Esophagus squamous epithelium (tissue), 5 donors: Measurements from ENCODE around the gene EDEM1. TPM values are rescaled to one million over a fixed set of nuclear protein-coding genes. Genes with fewer than 3 reads are reported as not detected.

ENCODE experiments used
- DNase-seq: peaks from one replicate; lab custom pipeline; 2025; lab: John Stamatoyannopoulos, UW
- H3K27ac ChIP-seq, 4 donors: fragments of 200-600 bp; sonication (generic); one replicate each; pipeline ENCODE4 v1.5.1; 2016 to 2019; ENCODE audit warnings: mild to moderate bottlenecking in 1 of 4
- H3K27me3 ChIP-seq, 4 donors: fragments of 200-600 bp; sonication (generic); 1 replicate in 3 of 4; 2 replicates in 1 of 4; pipeline versions ENCODE4 v1.5.1 to v1.6.0; 2017 to 2021; ENCODE audit warnings: antibody characterized with exemption in 1 of 4
- H3K36me3 ChIP-seq, 3 donors: fragments of 200-600 bp; sonication (generic); one replicate each; pipeline ENCODE4 v1.5.1; 2016 to 2019
- H3K4me1 ChIP-seq, 3 donors: fragments of 200-600 bp; sonication (generic); one replicate each; pipeline ENCODE4 v1.5.1; 2017 to 2019
- H3K4me3 ChIP-seq, 4 donors: fragments of 200-600 bp; sonication (generic); 1 replicate in 3 of 4; 2 replicates in 1 of 4; pipeline ENCODE4 v1.5.1; 2016 to 2019; ENCODE audit warnings: mild to moderate bottlenecking in 2 of 4, moderate library complexity in 1 of 4
- H3K9me3 ChIP-seq, 3 donors: fragments of 200-600 bp; sonication (generic); one replicate each; pipeline ENCODE4 v1.5.1; 2016 to 2019
- CTCF ChIP-seq, 6 experiments: fragments of 450-650 bp in 4 of 6; fragments of 200-600 bp in 2 of 6; sonication (generic) in 2 of 6; IDR thresholded peaks; one replicate each; pipeline ENCODE4 v1.5.1; 2016 to 2019; ENCODE audit warnings: antibody characterized with exemption in 6 of 6, mild to moderate bottlenecking in 4 of 6, moderate library complexity in 4 of 6
- POLR2A ChIP-seq, 4 donors: fragments of 450-650 bp; IDR thresholded peaks; one replicate each; pipeline ENCODE4 v1.6.1; 2017; ENCODE audit warnings: antibody characterized with exemption in 4 of 4, mild to moderate bottlenecking in 4 of 4, moderate library complexity in 3 of 4
- WGBS, 2 donors: methylation state at CpG; one replicate each; pipeline ENCODE4 v1.1.5; 2018; 5-methylcytosine and 5-hydroxymethylcytosine counted together
- intact Hi-C: fragments of 100-400 bp; cut with DNase I; formaldehyde crosslinking; loops from one replicate; pipeline ENCODE4 v1.15.0; 2022
- total RNA-seq, 4 donors: library from RNA; depleted of rRNA; stranded (reverse); fragments of >200 nt; gene quantifications; one replicate each; pipeline ENCODE4 v1.1.0, GENCODE V29; 2016
- donor health status: DM: yes; HTN: yes; CAD: no.

The EDEM1 gene
- total RNA-seq, 4 donors from 2014 or later, result 25.0 to 56.6 (median 40.2) TPM

- peaks cover 20 to 78% (median 27%) of the 10 kb centered on the region in 3 donors for H3K36me3 ChIP-seq
- H3K4me3 ChIP-seq, result no peak overlapping the region
- no peaks in the 10 kb centered on the region for H3K27me3 ChIP-seq
- TF ChIP-seq CTCF (IDR thresholded peaks at IDR 0.05) (no peak), POLR2A (IDR thresholded peaks at IDR 0.05) (no peak)
- peaks cover 0 to 23% (median 17%) of the 10 kb centered on the region in 3 donors for H3K4me1 ChIP-seq
- no peak overlapping the region for H3K27ac ChIP-seq
- DNase-seq, result no peak
- intact Hi-C loops, result no loop called here
- H3K9me3 ChIP-seq, result no peaks in the 10 kb centered on the region
- WGBS, 2 donors, result 84 to 89% methylated on average over 6 of the region's 6 CpGs
Observed at GRCh38 chr3:5201536-5201935, 14.0 kb downstream of the EDEM1 start.

GRCh38 chr3:5202222-5202621, 14.7 kb downstream of the EDEM1 start:
- H3K27me3 ChIP-seq, result no peaks in the 10 kb centered on the region
- TF ChIP-seq CTCF (IDR thresholded peaks at IDR 0.05) (no peak), POLR2A (IDR thresholded peaks at IDR 0.05) (no peak)
- DNase-seq, result no peak
- 92% methylated on average over 2 of the region's 2 CpGs; no CpG with 5 or more reads in 1 of the 2 donors for whole genome bisulfite sequencing, 2 donors
- H3K9me3 ChIP-seq, result no peaks in the 10 kb centered on the region
- intact Hi-C loops, result no loop called here
- H3K4me3 ChIP-seq, result no peak overlapping the region
- peaks cover 24 to 85% (median 27%) of the 10 kb centered on the region in 3 donors for H3K36me3 ChIP-seq
- H3K27ac ChIP-seq, result no peak overlapping the region
- peaks cover 0 to 16% (median 10%) of the 10 kb centered on the region in 3 donors for H3K4me1 ChIP-seq

GRCh38 chr3:5205165-5205941, 17.8 kb downstream of the EDEM1 start:
- Histone ChIP-seq H3K4me1 (no peaks in the 10 kb centered on the region), H3K9me3 (no peaks in the 10 kb centered on the region), H3K27me3 (no peaks in the 10 kb centered on the region), H3K36me3 (peaks cover 24 to 100% (median 54%) of the 10 kb centered on the region in 3 donors), H3K27ac (no peak overlapping the region), H3K4me3 (no peak overlapping the region)
- TF ChIP-seq CTCF (IDR thresholded peaks at IDR 0.05), result no peak
- no peak for TF ChIP-seq POLR2A (IDR thresholded peaks at IDR 0.05)
- intact Hi-C loops, result no loop called here
- WGBS, 2 donors, result 55 to 66% methylated on average over 7 of the region's 7 CpGs
- no peak for DNase-seq

- no peak for DNase-seq
- peaks cover 29 to 100% (median 48%) of the 10 kb centered on the region in 3 donors for H3K36me3 ChIP-seq
- 89 to 92% methylated on average over 5 of the region's 5 CpGs for WGBS, 2 donors
- no peaks in the 10 kb centered on the region for H3K27me3 ChIP-seq
- no peaks in the 10 kb centered on the region for H3K4me1 ChIP-seq
- no peak overlapping the region for H3K27ac ChIP-seq
- intact Hi-C loops, result no loop called here
- H3K4me3 ChIP-seq, result no peak overlapping the region
- H3K9me3 ChIP-seq, result no peaks in the 10 kb centered on the region
- no peak for TF ChIP-seq CTCF (IDR thresholded peaks at IDR 0.05)
- TF ChIP-seq POLR2A (IDR thresholded peaks at IDR 0.05), result no peak
Observed at GRCh38 chr3:5210926-5211325, 23.4 kb downstream of the EDEM1 start.
